Endothelial cell (in vitro differentiated cells): ENCODE measurements around the gene CLN6. TPM values are rescaled to one million over a fixed set of nuclear protein-coding genes. Genes with fewer than 3 reads are reported as not detected.
"Not testable (repeated sequence)": the region's sequence is repeated elsewhere in the genome, so short reads cannot be mapped to it uniquely, and the experiment has no call there.

Experiments
- DNase-seq: peaks from one replicate; pipeline ENCODE4 v3.0.0; 2021; ENCODE audit warnings: low spot score
- H3K27ac Mint-ChIP-seq: one replicate; pipeline ENCODE4 v1.8.0; 2021; ENCODE audit warnings: mixed read lengths, inconsistent platforms; ENCODE audit not compliant: unreplicated experiment
- H3K27me3 Mint-ChIP-seq: one replicate; pipeline ENCODE4 v1.8.0; 2021; ENCODE audit warnings: mild to moderate bottlenecking, moderate library complexity, mixed read lengths, inconsistent platforms; ENCODE audit not compliant: unreplicated experiment
- H3K36me3 Mint-ChIP-seq: one replicate; pipeline ENCODE4 v1.8.0; 2021; ENCODE audit warnings: mild to moderate bottlenecking, low read depth, mixed read lengths, inconsistent platforms; ENCODE audit not compliant: unreplicated experiment
- H3K4me1 Mint-ChIP-seq: one replicate; pipeline ENCODE4 v1.8.0; 2021; ENCODE audit warnings: mild to moderate bottlenecking, mixed read lengths, inconsistent platforms; ENCODE audit not compliant: unreplicated experiment
- H3K4me3 Mint-ChIP-seq: one replicate; pipeline ENCODE4 v1.8.0; 2021; ENCODE audit warnings: mild to moderate bottlenecking, mixed read lengths, inconsistent platforms; ENCODE audit not compliant: unreplicated experiment
- H3K9me3 Mint-ChIP-seq: one replicate; pipeline ENCODE4 v1.8.0; 2021; ENCODE audit warnings: mixed read lengths, inconsistent platforms; ENCODE audit not compliant: unreplicated experiment
- CTCF ChIP-seq: fragments of 200-600 bp; sonication (generic); IDR thresholded peaks from one replicate; pipeline ENCODE4 v1.5.0; 2021; ENCODE audit warnings: antibody characterized with exemption; ENCODE audit not compliant: unreplicated experiment
- total RNA-seq: library from RNA; stranded (reverse); fragmentation: NEBNext Ultra II Directional; extraction: Animal tissue kit (Norgen Biotek cat#: 25700); gene quantifications from one replicate; pipeline ENCODE4 v1.2.1, GENCODE V29; 2021; ENCODE audit not compliant: unreplicated experiment

The CLN6 gene
- total RNA-seq, 1 donor from 2014 or later = 42.1 TPM

- Mint-ChIP-seq H3K36me3 (peaks cover 29% of the 10 kb centered on the region), H3K4me1 (no peaks in the 10 kb centered on the region), H3K27ac (no peak overlapping the region), H3K9me3 (no peaks in the 10 kb centered on the region), H3K27me3 (peaks cover 2% of the 10 kb centered on the region), H3K4me3 (no peak overlapping the region)
- no peak for DNase-seq
- TF ChIP-seq CTCF = no peak
Measured at GRCh38 chr15:68177742-68178141, 51.8 kb downstream of the CLN6 start.

- TF ChIP-seq CTCF = no peak
Measured at GRCh38 chr15:68176601-68177000, 52.9 kb downstream of the CLN6 start.

GRCh38 chr15:68175526-68175925 lies 54.0 kb downstream of the CLN6 start:
- H3K36me3 Mint-ChIP-seq = peaks cover 16% of the 10 kb centered on the region
- TF ChIP-seq CTCF = no peak
- H3K4me1 Mint-ChIP-seq = no peaks in the 10 kb centered on the region
- no peak overlapping the region for H3K4me3 Mint-ChIP-seq
- DNase-seq = no peak
- no peaks in the 10 kb centered on the region for H3K9me3 Mint-ChIP-seq
- H3K27me3 Mint-ChIP-seq = no peaks in the 10 kb centered on the region
- no peak overlapping the region for H3K27ac Mint-ChIP-seq

More at GRCh38 chr15:68176601-68177000, 52.9 kb downstream of the CLN6 start:
- Mint-ChIP-seq H3K4me3 (no peak overlapping the region), H3K27ac (no peak overlapping the region), H3K4me1 (no peaks in the 10 kb centered on the region), H3K27me3 (peaks cover 2% of the 10 kb centered on the region), H3K9me3 (no peaks in the 10 kb centered on the region), H3K36me3 (peaks cover 24% of the 10 kb centered on the region)
- no peak for DNase-seq

GRCh38 chr15:68173119-68173518 lies 56.4 kb downstream of the CLN6 start:
- no peak overlapping the region for H3K27ac Mint-ChIP-seq
- DNase-seq = no peak
- no peaks in the 10 kb centered on the region for H3K9me3 Mint-ChIP-seq
- no peak overlapping the region for H3K4me3 Mint-ChIP-seq
- H3K27me3 Mint-ChIP-seq = no peaks in the 10 kb centered on the region
- peaks cover 13% of the 10 kb centered on the region for H3K36me3 Mint-ChIP-seq
- H3K4me1 Mint-ChIP-seq = no peaks in the 10 kb centered on the region
- no peak for TF ChIP-seq CTCF

GRCh38 chr15:68172037-68172436 lies 57.5 kb downstream of the CLN6 start:
- H3K9me3 Mint-ChIP-seq, H3K27ac Mint-ChIP-seq: not testable (repeated sequence)

GRCh38 chr15:68166847-68167246 lies 62.7 kb downstream of the CLN6 start:
- no peak for TF ChIP-seq CTCF
- Mint-ChIP-seq H3K4me3 (no peak overlapping the region), H3K27me3 (no peaks in the 10 kb centered on the region)

More at GRCh38 chr15:68172037-68172436, 57.5 kb downstream of the CLN6 start:
- H3K36me3 Mint-ChIP-seq, H3K4me1 Mint-ChIP-seq, H3K4me3 Mint-ChIP-seq, DNase-seq, H3K27me3 Mint-ChIP-seq: not testable (repeated sequence)

More at GRCh38 chr15:68166847-68167246, 62.7 kb downstream of the CLN6 start:
- no peaks in the 10 kb centered on the region for H3K9me3 Mint-ChIP-seq
- no peak overlapping the region for H3K27ac Mint-ChIP-seq
- no peaks in the 10 kb centered on the region for H3K4me1 Mint-ChIP-seq
- peaks cover 5% of the 10 kb centered on the region for H3K36me3 Mint-ChIP-seq
- no peak for DNase-seq
